ENCODE data around the gene GSTO1. TPM values are rescaled to one million over a fixed set of nuclear protein-coding genes. Genes with fewer than 3 reads are reported as not detected.
A peak's percentile ranks its signal among the peaks of the same experiment; 100 is the strongest.

Gene GSTO1
- total RNA-seq, 1 donor from 2014 or later, result 85.9 TPM

- TF ChIP-seq, protein P1, sequence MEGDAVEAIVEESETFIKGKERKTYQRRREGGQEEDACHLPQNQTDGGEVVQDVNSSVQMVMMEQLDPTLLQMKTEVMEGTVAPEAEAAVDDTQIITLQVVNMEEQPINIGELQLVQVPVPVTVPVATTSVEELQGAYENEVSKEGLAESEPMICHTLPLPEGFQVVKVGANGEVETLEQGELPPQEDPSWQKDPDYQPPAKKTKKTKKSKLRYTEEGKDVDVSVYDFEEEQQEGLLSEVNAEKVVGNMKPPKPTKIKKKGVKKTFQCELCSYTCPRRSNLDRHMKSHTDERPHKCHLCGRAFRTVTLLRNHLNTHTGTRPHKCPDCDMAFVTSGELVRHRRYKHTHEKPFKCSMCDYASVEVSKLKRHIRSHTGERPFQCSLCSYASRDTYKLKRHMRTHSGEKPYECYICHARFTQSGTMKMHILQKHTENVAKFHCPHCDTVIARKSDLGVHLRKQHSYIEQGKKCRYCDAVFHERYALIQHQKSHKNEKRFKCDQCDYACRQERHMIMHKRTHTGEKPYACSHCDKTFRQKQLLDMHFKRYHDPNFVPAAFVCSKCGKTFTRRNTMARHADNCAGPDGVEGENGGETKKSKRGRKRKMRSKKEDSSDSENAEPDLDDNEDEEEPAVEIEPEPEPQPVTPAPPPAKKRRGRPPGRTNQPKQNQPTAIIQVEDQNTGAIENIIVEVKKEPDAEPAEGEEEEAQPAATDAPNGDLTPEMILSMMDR (conservative IDR thresholded peaks at IDR 0.05), result no peak
- Mint-ChIP-seq H3K27me3 (ENCODE audit: low read depth) (peaks cover 11% of the 10 kb centered on the region), H3K9me3 (no peaks in the 10 kb centered on the region), H3K36me3 (ENCODE audit: low read depth) (peaks cover 5% of the 10 kb centered on the region), H3K4me3 (peak overlapping the region; percentile 93), H3K4me1 (peaks cover 29% of the 10 kb centered on the region), H3K27ac (ENCODE audit: unreplicated experiment) (no peak overlapping the region)
- no peak for DNase-seq (ENCODE audit: low read depth, low spot score)
Measured at GRCh38 chr10:104256335-104256961, 1.8 kb downstream of the GSTO1 start.

DNA sequence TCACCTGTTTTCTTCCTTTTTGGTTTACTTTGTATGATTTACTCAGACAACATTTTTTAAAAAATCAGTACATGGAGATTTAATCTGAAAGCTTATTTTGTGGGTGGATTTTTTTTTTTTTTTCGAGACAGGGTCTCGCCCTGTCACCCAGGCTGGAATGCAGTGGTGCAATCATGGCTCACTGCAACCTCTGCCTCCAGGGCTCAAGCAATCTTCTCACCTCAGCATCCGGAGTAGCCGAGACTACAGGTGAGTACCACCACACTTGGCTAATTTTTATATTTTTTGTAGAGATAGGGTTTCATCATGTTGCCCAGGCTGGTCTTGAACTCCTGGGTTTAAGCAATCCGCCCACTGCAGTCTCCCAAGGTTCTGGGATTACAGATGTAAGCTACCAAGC lies 2.5 kb downstream of the GSTO1 start:
- Mint-ChIP-seq H3K4me1 (peaks cover 29% of the 10 kb centered on the region), H3K9me3 (no peaks in the 10 kb centered on the region), H3K36me3 (ENCODE audit: low read depth) (peaks cover 5% of the 10 kb centered on the region), H3K4me3 (peak overlapping the region; percentile 48), H3K27ac (ENCODE audit: unreplicated experiment) (no peak overlapping the region), H3K27me3 (ENCODE audit: low read depth) (peaks cover 11% of the 10 kb centered on the region)
- TF ChIP-seq, protein P1 (conservative IDR thresholded peaks at IDR 0.05), result no peak
- no peak for DNase-seq (ENCODE audit: low read depth, low spot score)

GRCh38 chr10:104258209-104258608 lies 3.5 kb downstream of the GSTO1 start:
- TF ChIP-seq, protein P1 (conservative IDR thresholded peaks at IDR 0.05), result no peak
- Mint-ChIP-seq H3K27ac (ENCODE audit: unreplicated experiment) (no peak overlapping the region), H3K9me3 (no peaks in the 10 kb centered on the region), H3K4me1 (peaks cover 27% of the 10 kb centered on the region), H3K36me3 (ENCODE audit: low read depth) (peaks cover 5% of the 10 kb centered on the region), H3K4me3 (no peak overlapping the region), H3K27me3 (ENCODE audit: low read depth) (peaks cover 5% of the 10 kb centered on the region)
- DNase-seq (ENCODE audit: low read depth, low spot score), result no peak

DNA sequence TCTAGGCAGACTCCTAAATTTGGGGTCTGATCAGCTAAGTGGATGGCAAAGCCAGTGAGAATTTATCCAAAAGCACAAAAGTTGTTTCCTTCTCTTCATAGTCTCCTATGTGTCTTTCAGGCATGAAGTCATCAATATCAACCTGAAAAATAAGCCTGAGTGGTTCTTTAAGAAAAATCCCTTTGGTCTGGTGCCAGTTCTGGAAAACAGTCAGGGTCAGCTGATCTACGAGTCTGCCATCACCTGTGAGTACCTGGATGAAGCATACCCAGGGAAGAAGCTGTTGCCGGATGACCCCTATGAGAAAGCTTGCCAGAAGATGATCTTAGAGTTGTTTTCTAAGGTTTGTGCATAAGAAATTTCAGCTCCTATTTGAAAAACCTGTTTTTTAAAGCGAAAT lies 4.8 kb downstream of the GSTO1 start:
- DNase-seq (ENCODE audit: low read depth, low spot score), result no peak
- H3K27me3 Mint-ChIP-seq (ENCODE audit: low read depth), result no peaks in the 10 kb centered on the region
- H3K4me1 Mint-ChIP-seq, result peaks cover 16% of the 10 kb centered on the region
- no peaks in the 10 kb centered on the region for H3K9me3 Mint-ChIP-seq
- H3K4me3 Mint-ChIP-seq, result no peak overlapping the region
- no peak overlapping the region for H3K27ac Mint-ChIP-seq (ENCODE audit: unreplicated experiment)
- TF ChIP-seq, protein P1 (conservative IDR thresholded peaks at IDR 0.05), result no peak
- H3K36me3 Mint-ChIP-seq (ENCODE audit: low read depth), result peaks cover 9% of the 10 kb centered on the region

GRCh38 chr10:104259999-104260774 lies 5.5 kb downstream of the GSTO1 start:
- TF ChIP-seq, protein P1 (conservative IDR thresholded peaks at IDR 0.05), result no peak
- Mint-ChIP-seq H3K27ac (ENCODE audit: unreplicated experiment) (no peak overlapping the region), H3K4me3 (no peak overlapping the region), H3K36me3 (ENCODE audit: low read depth) (peaks cover 9% of the 10 kb centered on the region), H3K9me3 (no peaks in the 10 kb centered on the region), H3K4me1 (peaks cover 14% of the 10 kb centered on the region), H3K27me3 (ENCODE audit: low read depth) (no peaks in the 10 kb centered on the region)
- no peak for DNase-seq (ENCODE audit: low read depth, low spot score)
